GM19438 (cell line): ENCODE results near the gene FAM3B.

Experiments used
- ATAC-seq: cut with Tn5 transposase; IDR thresholded peaks from one replicate; pipeline ENCODE4 v1.9.1; 2021; ENCODE audit warnings: low read depth; ENCODE audit not compliant: unreplicated experiment

The FAM3B gene

DNA sequence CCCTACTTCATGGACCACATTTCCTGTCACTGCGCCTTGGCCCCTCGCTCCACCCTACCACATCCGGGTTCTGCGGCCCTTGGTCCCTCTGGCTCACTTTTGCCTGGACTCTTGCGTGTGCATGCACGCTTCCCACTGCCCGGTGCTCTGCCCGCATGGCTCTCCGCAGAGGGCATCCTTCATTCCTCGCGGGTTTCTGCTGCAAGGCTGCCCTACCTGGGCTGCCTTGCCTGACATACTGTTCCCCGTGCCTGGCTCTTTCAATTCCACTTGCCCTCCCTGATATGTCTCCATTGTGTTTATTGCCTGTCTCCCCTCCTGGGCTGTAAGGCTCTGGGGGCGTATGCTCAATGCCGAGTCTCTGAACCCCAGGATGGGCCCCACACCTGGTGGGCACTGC is 71.7 kb downstream of the FAM3B start:
- ATAC-seq, result no peak

DNA sequence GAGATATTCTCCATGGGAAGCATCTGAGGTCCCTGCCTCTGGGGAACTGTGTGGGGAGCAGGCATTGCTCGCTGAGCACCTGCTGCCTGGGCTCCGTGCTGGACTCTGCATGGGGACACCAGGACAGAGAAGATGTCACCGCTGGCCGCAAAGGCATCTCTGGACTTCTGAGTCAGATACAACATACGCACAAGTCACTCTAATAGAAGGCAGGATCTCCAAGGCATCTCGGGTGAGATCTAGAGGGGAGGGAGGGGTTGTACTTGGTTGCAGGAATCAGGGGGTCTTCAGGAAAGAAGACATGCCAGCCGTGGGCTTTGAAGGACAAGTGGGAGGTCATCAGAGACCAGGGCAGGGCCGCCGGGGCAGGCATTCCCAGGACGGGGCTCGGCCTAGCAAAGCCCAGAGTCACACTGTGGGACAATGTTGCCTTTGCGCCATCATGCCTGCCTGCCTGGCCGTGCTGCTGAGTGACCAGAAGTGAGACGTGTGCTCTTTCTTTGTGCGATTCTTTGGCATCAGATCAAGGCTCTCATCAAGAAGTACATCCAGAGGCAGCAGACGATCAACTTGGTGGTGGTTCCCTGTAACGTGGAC is 73.5 kb downstream of the FAM3B start:
- ATAC-seq, result no peak

DNA sequence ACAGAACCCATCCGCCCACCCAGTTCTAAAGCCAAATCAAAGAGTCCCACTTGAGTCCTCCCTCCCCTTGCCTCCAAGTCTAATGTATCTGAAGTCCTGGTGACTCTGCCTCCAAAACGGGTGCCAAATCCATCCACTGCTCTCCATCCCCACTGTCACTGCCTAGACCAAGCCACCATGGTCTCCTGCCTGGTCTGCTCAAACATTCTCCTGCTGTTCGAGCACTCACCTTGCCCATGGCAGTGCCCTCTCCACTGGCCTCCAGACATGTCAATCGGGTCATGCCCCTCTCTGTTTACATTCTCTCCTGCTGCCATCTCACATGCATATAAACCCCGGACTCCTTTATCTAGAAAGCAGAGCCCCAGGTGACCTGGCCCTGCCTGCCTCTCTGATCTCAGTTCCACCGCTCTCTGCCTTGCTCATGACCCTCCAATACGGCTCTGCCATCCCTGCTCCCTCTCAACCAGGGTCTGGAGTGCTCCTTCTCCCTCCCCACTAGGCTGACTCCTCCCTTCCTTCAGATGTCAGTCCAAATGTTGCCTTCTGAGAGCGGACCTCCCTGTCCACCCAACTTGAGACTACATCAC is 77.4 kb downstream of the FAM3B start:
- ATAC-seq, result no peak

GRCh38 chr21:41396558-41397075 is 80.0 kb downstream of the FAM3B start:
- ATAC-seq, result no peak

- ATAC-seq, result no peak
Observed at GRCh38 chr21:41397471-41397891, 80.9 kb downstream of the FAM3B start.

DNA sequence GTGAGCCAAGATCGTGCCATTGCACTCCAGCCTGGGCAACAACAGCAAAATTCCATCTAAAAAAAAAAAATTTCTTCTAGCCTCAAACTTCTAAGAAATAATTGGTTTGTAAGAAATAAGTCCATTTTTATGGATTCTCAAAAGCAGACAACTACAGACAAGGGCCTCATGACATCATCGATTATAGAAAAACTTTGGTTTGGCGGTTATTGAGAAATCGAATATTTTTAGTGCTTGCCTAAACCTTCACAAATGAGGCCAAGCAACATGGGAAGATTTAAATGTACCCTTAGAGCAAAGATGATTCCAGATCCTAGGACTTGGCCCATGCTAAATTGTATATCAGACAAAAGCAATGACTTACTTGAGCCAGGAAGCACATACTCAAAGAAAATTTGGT is 81.7 kb downstream of the FAM3B start:
- ATAC-seq, result no peak

DNA sequence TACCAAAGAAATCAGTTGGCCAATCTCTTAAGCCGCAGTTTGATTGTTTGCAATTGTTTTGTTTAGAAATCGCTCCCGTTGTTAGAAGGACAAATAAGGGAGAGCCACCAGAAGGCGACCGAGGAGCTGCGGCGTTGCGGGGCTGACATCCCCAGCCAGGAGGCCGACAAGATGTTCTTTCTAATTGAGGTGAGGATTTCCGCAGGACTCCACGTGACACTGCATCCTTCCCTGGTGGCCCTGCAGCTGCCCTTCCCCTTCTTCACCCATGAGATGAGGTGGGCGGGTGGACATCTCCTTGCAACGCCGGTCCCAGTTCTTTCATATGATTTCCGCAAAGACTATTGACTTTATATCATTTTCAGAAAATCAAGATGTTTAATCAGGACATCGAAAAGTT is 82.2 kb downstream of the FAM3B start:
- ATAC-seq, result no peak

GRCh38 chr21:41399246-41399800 is 82.7 kb downstream of the FAM3B start:
- no peak for ATAC-seq

DNA sequence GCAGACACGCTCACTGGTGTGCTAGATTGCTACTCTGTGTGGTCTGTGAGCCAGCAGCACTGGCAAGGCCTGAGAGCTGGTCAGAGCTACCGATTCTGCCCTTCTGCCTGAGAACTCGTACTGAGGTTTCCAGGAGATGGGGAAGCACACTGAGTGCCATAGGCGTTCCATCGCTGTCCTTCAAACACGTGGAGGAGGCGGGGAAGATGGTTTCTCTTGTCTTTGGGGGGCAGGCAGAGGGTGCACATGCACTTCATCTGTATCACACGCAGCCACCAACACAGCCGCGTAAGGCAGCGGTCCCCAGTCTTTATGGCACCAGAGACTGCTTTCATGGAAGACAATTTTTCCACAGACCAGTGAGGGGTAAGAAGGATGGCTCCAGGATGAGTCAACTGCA is 85.6 kb downstream of the FAM3B start:
- no peak for ATAC-seq

- no peak for ATAC-seq
Observed at GRCh38 chr21:41402796-41403195, 86.2 kb downstream of the FAM3B start.

GRCh38 chr21:41403331-41403730 is 86.7 kb downstream of the FAM3B start:
- no peak for ATAC-seq

GRCh38 chr21:41403966-41404365 is 87.4 kb downstream of the FAM3B start:
- ATAC-seq, result no peak

- no peak for ATAC-seq
Observed at GRCh38 chr21:41405321-41405720, 88.7 kb downstream of the FAM3B start.

- ATAC-seq, result no peak
Observed at GRCh38 chr21:41406340-41406739, 89.7 kb downstream of the FAM3B start.
